ENCODE measurements around the gene NPLOC4. TPM values are rescaled to one million over a fixed set of nuclear protein-coding genes. Genes with fewer than 3 reads are reported as not detected.

Gene NPLOC4
- total RNA-seq, 1 experiment from 2014 or later, result 146 TPM

GRCh38 chr17:81545160-81545949, 91.6 kb downstream of the NPLOC4 start:
- no peak overlapping the region for H3K27ac Mint-ChIP-seq (ENCODE audit: unreplicated experiment)
- TF ChIP-seq, protein P1, sequence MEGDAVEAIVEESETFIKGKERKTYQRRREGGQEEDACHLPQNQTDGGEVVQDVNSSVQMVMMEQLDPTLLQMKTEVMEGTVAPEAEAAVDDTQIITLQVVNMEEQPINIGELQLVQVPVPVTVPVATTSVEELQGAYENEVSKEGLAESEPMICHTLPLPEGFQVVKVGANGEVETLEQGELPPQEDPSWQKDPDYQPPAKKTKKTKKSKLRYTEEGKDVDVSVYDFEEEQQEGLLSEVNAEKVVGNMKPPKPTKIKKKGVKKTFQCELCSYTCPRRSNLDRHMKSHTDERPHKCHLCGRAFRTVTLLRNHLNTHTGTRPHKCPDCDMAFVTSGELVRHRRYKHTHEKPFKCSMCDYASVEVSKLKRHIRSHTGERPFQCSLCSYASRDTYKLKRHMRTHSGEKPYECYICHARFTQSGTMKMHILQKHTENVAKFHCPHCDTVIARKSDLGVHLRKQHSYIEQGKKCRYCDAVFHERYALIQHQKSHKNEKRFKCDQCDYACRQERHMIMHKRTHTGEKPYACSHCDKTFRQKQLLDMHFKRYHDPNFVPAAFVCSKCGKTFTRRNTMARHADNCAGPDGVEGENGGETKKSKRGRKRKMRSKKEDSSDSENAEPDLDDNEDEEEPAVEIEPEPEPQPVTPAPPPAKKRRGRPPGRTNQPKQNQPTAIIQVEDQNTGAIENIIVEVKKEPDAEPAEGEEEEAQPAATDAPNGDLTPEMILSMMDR (IDR thresholded peaks at IDR 0.05; ENCODE audit: unreplicated experiment), result no peak
- H3K4me1 Mint-ChIP-seq (ENCODE audit: low read depth, unreplicated experiment), result no peaks in the 10 kb centered on the region
- CTCF ChIA-PET, result interaction anchor here (0.6 kb wide), 1 partner anchor 335 kb away, joined by 3 read pairs; no protein-coding TSS in a partner anchor
- DNase-seq, result no peak
- BruUV-seq (replicated peaks), result no TSS peak
- H3K27me3 Mint-ChIP-seq (ENCODE audit: unreplicated experiment), result no peaks in the 10 kb centered on the region
- intact Hi-C loops (cut with micrococcal nuclease; ENCODE audit: unreplicated experiment), result no loop called here
- H3K4me3 Mint-ChIP-seq (ENCODE audit: low read depth, unreplicated experiment), result no peak overlapping the region
- no peaks in the 10 kb centered on the region for H3K9me3 Mint-ChIP-seq (ENCODE audit: low read depth, unreplicated experiment)
- H3K36me3 Mint-ChIP-seq (ENCODE audit: insufficient read depth, unreplicated experiment), result peaks cover 52% of the 10 kb centered on the region

- no peak for DNase-seq
- no peak overlapping the region for H3K27ac Mint-ChIP-seq (ENCODE audit: unreplicated experiment)
- H3K36me3 Mint-ChIP-seq (ENCODE audit: insufficient read depth, unreplicated experiment), result peaks cover 43% of the 10 kb centered on the region
- H3K27me3 Mint-ChIP-seq (ENCODE audit: unreplicated experiment), result no peaks in the 10 kb centered on the region
- intact Hi-C loops (cut with micrococcal nuclease; ENCODE audit: unreplicated experiment), result no loop called here
- no peaks in the 10 kb centered on the region for H3K9me3 Mint-ChIP-seq (ENCODE audit: low read depth, unreplicated experiment)
- no peak overlapping the region for H3K4me3 Mint-ChIP-seq (ENCODE audit: low read depth, unreplicated experiment)
- no TSS peak for BruUV-seq (replicated peaks)
- H3K4me1 Mint-ChIP-seq (ENCODE audit: low read depth, unreplicated experiment), result no peaks in the 10 kb centered on the region
- CTCF ChIA-PET, result no interaction called here
- TF ChIP-seq, protein P1 (IDR thresholded peaks at IDR 0.05; ENCODE audit: unreplicated experiment), result no peak
Measured at GRCh38 chr17:81544281-81544974, 92.5 kb downstream of the NPLOC4 start.

DNA sequence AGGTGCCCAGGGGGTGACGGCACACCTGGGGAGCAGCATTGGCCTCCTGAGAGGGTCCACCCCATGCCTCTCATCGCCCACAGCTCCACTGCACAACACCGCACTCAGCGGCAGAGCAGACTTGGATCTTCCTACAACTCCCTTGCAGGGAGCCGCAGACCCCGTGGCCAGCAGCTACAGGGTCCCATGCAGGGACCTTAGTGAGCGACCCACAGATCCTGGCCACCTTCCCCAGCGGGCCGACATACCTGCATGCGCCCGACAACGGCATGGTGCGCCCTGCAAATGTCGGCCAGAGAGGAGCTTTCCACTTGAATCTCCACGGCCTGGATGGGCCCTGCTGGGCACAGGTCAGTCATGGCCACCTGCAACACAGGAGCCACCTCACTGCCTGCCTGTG, 93.2 kb downstream of the NPLOC4 start:
- Mint-ChIP-seq H3K36me3 (ENCODE audit: insufficient read depth, unreplicated experiment) (peaks cover 36% of the 10 kb centered on the region), H3K27ac (ENCODE audit: unreplicated experiment) (no peak overlapping the region), H3K4me3 (ENCODE audit: low read depth, unreplicated experiment) (no peak overlapping the region), H3K9me3 (ENCODE audit: low read depth, unreplicated experiment) (no peaks in the 10 kb centered on the region), H3K27me3 (ENCODE audit: unreplicated experiment) (no peaks in the 10 kb centered on the region), H3K4me1 (ENCODE audit: low read depth, unreplicated experiment) (no peaks in the 10 kb centered on the region)
- CTCF ChIA-PET, result interaction anchor here (0.6 to 1.3 kb wide), 2 partner anchors 9 to 593 kb away, joined by 3 to 5 read pairs; no protein-coding TSS in a partner anchor
- intact Hi-C loops (cut with micrococcal nuclease; ENCODE audit: unreplicated experiment), result no loop called here
- BruUV-seq (replicated peaks), result no TSS peak
- no peak for DNase-seq
- TF ChIP-seq, protein P1 (IDR thresholded peaks at IDR 0.05; ENCODE audit: unreplicated experiment), result no peak

DNA sequence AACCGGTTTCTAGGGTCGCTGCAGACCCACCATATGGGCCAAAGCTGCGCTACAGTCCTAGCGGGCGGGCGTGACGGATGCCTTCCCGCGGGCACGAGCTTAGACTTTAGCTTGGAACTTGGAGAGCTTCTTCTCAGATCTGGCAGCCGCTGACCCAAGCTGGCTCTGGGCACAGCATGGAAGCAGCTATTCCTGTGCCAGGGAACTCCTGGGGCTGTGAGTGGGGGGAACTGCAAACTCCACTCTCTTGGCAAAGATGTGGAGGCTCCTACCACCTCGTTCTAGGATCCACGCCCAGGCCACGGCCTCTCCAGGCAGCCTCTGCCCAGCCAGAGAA, 93.6 kb downstream of the NPLOC4 start:
- no peak overlapping the region for H3K4me3 Mint-ChIP-seq (ENCODE audit: low read depth, unreplicated experiment)
- CTCF ChIA-PET, result interaction anchor here (0.6 to 1.3 kb wide), 2 partner anchors 9 to 593 kb away, joined by 3 to 5 read pairs; no protein-coding TSS in a partner anchor

More for the DNA sequence above, 93.6 kb downstream of the NPLOC4 start:
- peaks cover 32% of the 10 kb centered on the region for H3K36me3 Mint-ChIP-seq (ENCODE audit: insufficient read depth, unreplicated experiment)
- DNase-seq, result no peak
- no peaks in the 10 kb centered on the region for H3K27me3 Mint-ChIP-seq (ENCODE audit: unreplicated experiment)
- TF ChIP-seq, protein P1 (IDR thresholded peaks at IDR 0.05; ENCODE audit: unreplicated experiment), result no peak
- H3K27ac Mint-ChIP-seq (ENCODE audit: unreplicated experiment), result no peak overlapping the region
- no peaks in the 10 kb centered on the region for H3K9me3 Mint-ChIP-seq (ENCODE audit: low read depth, unreplicated experiment)
- H3K4me1 Mint-ChIP-seq (ENCODE audit: low read depth, unreplicated experiment), result no peaks in the 10 kb centered on the region
- BruUV-seq (replicated peaks), result no TSS peak
- intact Hi-C loops (cut with micrococcal nuclease; ENCODE audit: unreplicated experiment), result no loop called here
